HepG2 (cell line): Measurements from ENCODE around the gene CACNA1D. TPM values are rescaled to one million over a fixed set of nuclear protein-coding genes. Genes with fewer than 3 reads are reported as not detected.

Source experiments
- ATAC-seq: fragments of 200-7000 bp; cut with Tn5 transposase; 3 replicates; pipeline ENCODE4 v1.9.1; 2020; ENCODE audit warnings: mild to moderate bottlenecking, moderate library complexity
- BruUV-seq: library from RNA; stranded (reverse); fragments of 400-500 nt; replicated peaks from 2 replicates; lab custom pipeline; 2021; lab: Mats Ljungman, UMichigan
- CTCF ChIA-PET: fragments of 300-600 bp; formaldehyde crosslinking; extraction: SDS; loops from one replicate; lab custom pipeline; 2021; ENCODE audit warnings: low total read pairs, inconsistent platforms, low intra/inter-chr PET ratio; lab: Yijun Ruan, JAX
- POLR2A ChIA-PET: fragments of 350-600 bp; sonication (Branson Sonifier 250); formaldehyde crosslinking; loops from one replicate; lab custom pipeline; 2020; ENCODE audit warnings: antibody characterized with exemption, inconsistent platforms; lab: Yijun Ruan, JAX
- DNase-seq: peaks from one replicate; pipeline ENCODE4 v3.0.0-alpha.2; 2015; ENCODE audit warnings: low spot score
- FAIRE-seq: peaks from 3 replicates; lab custom pipeline; 2011; peaks lifted over from hg19 to GRCh38; lab: Jason Lieb, UNC
- H2AFZ ChIP-seq: one replicate; pipeline ENCODE4 v1.6.1; 2011; ENCODE audit warnings: low read length, inconsistent platforms
- H3K27ac ChIP-seq: fragments of 300-600 bp; 3 replicates; pipeline ENCODE4 v1.8.0; 2011; ENCODE audit warnings: mixed run types, mild to moderate bottlenecking, mixed read lengths, low read length, inconsistent platforms; ENCODE audit not compliant: insufficient read depth; ENCODE audit errors: extremely low read length
- H3K27me3 ChIP-seq, 2 experiments: fragments of 200-600 bp in 1 of 2; 2 replicates in 1 of 2; 3 replicates in 1 of 2; pipeline versions ENCODE4 v1.6.0 to v1.8.0; 2011; ENCODE audit warnings: low read length in 2 of 2, mild to moderate bottlenecking in 2 of 2, moderate library complexity in 2 of 2, inconsistent platforms in 1 of 2; ENCODE audit not compliant: insufficient read depth in 2 of 2, control insufficient read depth in 1 of 2
- H3K36me3 ChIP-seq, 2 experiments: fragments of 200-600 bp in 1 of 2; replicated peaks in 1 of 2; 2 replicates in 1 of 2; 3 replicates in 1 of 2; pipeline versions ENCODE4 v1.5.1 to v1.8.0; 2011; ENCODE audit warnings: low read length in 2 of 2, inconsistent platforms in 1 of 2; ENCODE audit not compliant: insufficient read depth in 2 of 2, control insufficient read depth in 1 of 2
- H3K4me1 ChIP-seq: 2 replicates; pipeline ENCODE4 v1.5.1; 2012; ENCODE audit warnings: low read length, inconsistent platforms; ENCODE audit not compliant: insufficient read depth
- H3K4me2 ChIP-seq: 2 replicates; pipeline ENCODE4 v1.6.0; 2011; ENCODE audit warnings: low read depth, low read length, inconsistent platforms
- H3K4me3 ChIP-seq, 3 experiments: fragments of 200-600 bp in 1 of 3; sonication (generic), shearing (Covaris generic) in 1 of 3; replicated peaks in 1 of 3; 2 replicates each; pipeline ENCODE4 v1.5.1; 2011 to 2016; ENCODE audit warnings: low read length in 3 of 3, inconsistent platforms in 2 of 3, low read depth in 2 of 3, mild to moderate bottlenecking in 2 of 3, control low read depth in 1 of 3, mixed read lengths in 1 of 3; ENCODE audit not compliant: insufficient read depth in 1 of 3
- H3K79me2 ChIP-seq: one replicate; pipeline ENCODE4 v1.6.1; 2011; ENCODE audit warnings: low read length, inconsistent platforms; ENCODE audit not compliant: insufficient read depth
- H3K9ac ChIP-seq: 2 replicates; pipeline ENCODE4 v1.6.0; 2011; ENCODE audit warnings: mild to moderate bottlenecking, low read depth, low read length, inconsistent platforms; ENCODE audit not compliant: insufficient read depth
- H3K9me3 ChIP-seq: 2 replicates; pipeline ENCODE4 v1.5.1; 2012; ENCODE audit warnings: mild to moderate bottlenecking, low read length
- H4K20me1 ChIP-seq: 2 replicates; pipeline ENCODE4 v1.6.0; 2011; ENCODE audit warnings: inconsistent platforms, mild to moderate bottlenecking, low read length, moderate library complexity; ENCODE audit not compliant: insufficient read depth
- IKZF1 ChIP-seq: fragments of 450-650 bp; IDR thresholded peaks from 2 replicates; pipeline ENCODE4 v1.7.1; 2016
- NFE2L1 ChIP-seq: sonication (generic); formaldehyde crosslinking; IDR thresholded peaks from 2 replicates; pipeline ENCODE4 v1.4.0; 2020; ENCODE audit warnings: missing genetic modification reagents, mild to moderate bottlenecking, borderline replicate concordance
- SATB2 ChIP-seq: sonication (generic); formaldehyde crosslinking; IDR thresholded peaks from 2 replicates; pipeline ENCODE4 v1.5.0; 2020; ENCODE audit warnings: missing genetic modification reagents
- TBL1XR1 ChIP-seq: fragments of 150-350 bp; IDR thresholded peaks from 2 replicates; pipeline ENCODE4 v1.6.1; 2014; ENCODE audit warnings: borderline replicate concordance, low read length; ENCODE audit not compliant: partially characterized antibody
- ZFX ChIP-seq: sonication (generic); formaldehyde crosslinking; IDR thresholded peaks from 2 replicates; pipeline ENCODE4 v1.4.0; 2020; ENCODE audit warnings: mild to moderate bottlenecking, low read depth, missing genetic modification reagents, moderate library complexity
- ZNF121 ChIP-seq: sonication (generic); formaldehyde crosslinking; IDR thresholded peaks from 2 replicates; pipeline ENCODE4 v1.5.0; 2020; ENCODE audit warnings: mild to moderate bottlenecking, missing genetic modification reagents
- ZNF75D ChIP-seq: sonication (generic); formaldehyde crosslinking; IDR thresholded peaks from 2 replicates; pipeline ENCODE4 v1.8.1; 2023; ENCODE audit warnings: missing genetic modification reagents, mild to moderate bottlenecking, borderline replicate concordance
- ZNF792 ChIP-seq: IDR thresholded peaks from 2 replicates; pipeline ENCODE4 v1.6.1; 2016
- ZNF878 ChIP-seq: sonication (generic); formaldehyde crosslinking; IDR thresholded peaks from 2 replicates; pipeline ENCODE4 v1.8.1; 2023; ENCODE audit warnings: mild to moderate bottlenecking, missing genetic modification reagents, moderate library complexity
- WGBS: methylation state at CpG from one replicate; pipeline ENCODE4 v1.1.6; 2017; ENCODE audit warnings: low lambda C conversion rate; 5-methylcytosine and 5-hydroxymethylcytosine counted together
- in situ Hi-C: cut with HindIII; loops from 2 replicates; pipeline ENCODE4 v1.10.0; 2017; ENCODE audit warnings: low pct_unique_long_range_greater_than_20kb; ENCODE audit not compliant: extremely low pct_ligation_motif_present
- intact Hi-C: fragments of 100-400 bp; cut with micrococcal nuclease; formaldehyde crosslinking; loops from one replicate; pipeline ENCODE4 v1.10.0; 2022; ENCODE audit not compliant: unreplicated experiment
- polyA plus RNA-seq, 8 experiments: library from polyadenylated mRNA; depleted of rRNA in 3 of 8; stranded (reverse) in 7 of 8; unstranded in 1 of 8; fragments of >200 nt; fragmentation: Illumina TruSeq in 4 of 8; extraction: Trizol in 4 of 8; gene quantifications; 2 replicates each; pipeline versions ENCODE4 v1.2.1 to v1.2.3, GENCODE V29; 2011 to 2016; ENCODE audit warnings: low read depth in 4 of 8, missing spikeins in 1 of 8, mixed read lengths in 1 of 8; ENCODE audit not compliant: insufficient read depth in 1 of 8
- total RNA-seq, 5 experiments: library from RNA; depleted of rRNA; stranded (reverse); fragments of >200 nt; fragmentation: Illumina TruSeq; extraction: Trizol; gene quantifications; 2 replicates each; pipeline ENCODE4 v1.2.3, GENCODE V29; 2016; ENCODE audit warnings: low read depth in 1 of 5
- TF ChIP-seq, protein P1 (sequence below), 2 experiments: fragments of 450-650 bp in 1 of 2; sonication (generic) in 1 of 2; formaldehyde crosslinking; IDR thresholded peaks; 2 replicates each; pipeline versions ENCODE4 v1.5.0 to v1.8.0; 2020 to 2022; ENCODE audit warnings: mild to moderate bottlenecking in 1 of 2, missing genetic modification reagents in 1 of 2

CACNA1D gene
- total and polyA plus RNA-seq, 2 of the 13 experiments (the other 11 are each of a cell fraction or from before 2014, with no cell fraction given) = 0.26 to 0.38 TPM

DNA sequence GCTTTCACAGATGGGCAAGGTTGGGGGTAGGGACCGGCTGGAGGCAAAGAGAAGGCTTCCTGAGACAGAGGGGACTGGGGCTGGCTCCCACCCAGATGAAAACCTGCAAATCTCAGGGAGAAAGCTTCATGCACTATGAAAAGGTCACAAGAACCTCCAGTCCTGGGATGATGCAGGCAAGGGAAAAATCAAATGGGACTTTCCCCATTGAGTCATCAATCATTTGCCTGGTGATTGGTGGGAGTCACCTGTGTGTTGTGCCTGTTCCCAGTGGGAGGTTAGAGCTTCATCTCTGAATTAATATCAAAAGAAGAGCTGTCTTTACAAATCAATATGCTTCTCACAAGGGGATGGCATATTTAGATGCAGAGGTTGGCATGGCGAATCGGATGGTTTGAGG lies 49.9 kb downstream of the CACNA1D start:
- ChIA-PET CTCF (no interaction called here), POLR2A (no interaction called here)
- no peak overlapping the region for H3K4me3 ChIP-seq
- ATAC-seq (no peak), FAIRE-seq (no peak), DNase-seq (no peak)
- 68% methylated on average over 3 of the region's 3 CpGs for WGBS
- H3K79me2 ChIP-seq = no peaks in the 10 kb centered on the region
- H3K9me3 ChIP-seq = no peaks in the 10 kb centered on the region
- no peak overlapping the region for H2AFZ ChIP-seq
- H4K20me1 ChIP-seq = no peaks in the 10 kb centered on the region
- H3K27me3 ChIP-seq = no peaks in the 10 kb centered on the region
- no peaks in the 10 kb centered on the region for H3K36me3 ChIP-seq
- H3K9ac ChIP-seq = no peak overlapping the region
- BruUV-seq = no TSS peak
- no peak for TF ChIP-seq ZNF75D (CRISPR knock-in tag)
- TF ChIP-seq NFE2L1 = no peak
- TF ChIP-seq ZFX (CRISPR knock-in tag) = no peak
- TF ChIP-seq, protein P1, sequence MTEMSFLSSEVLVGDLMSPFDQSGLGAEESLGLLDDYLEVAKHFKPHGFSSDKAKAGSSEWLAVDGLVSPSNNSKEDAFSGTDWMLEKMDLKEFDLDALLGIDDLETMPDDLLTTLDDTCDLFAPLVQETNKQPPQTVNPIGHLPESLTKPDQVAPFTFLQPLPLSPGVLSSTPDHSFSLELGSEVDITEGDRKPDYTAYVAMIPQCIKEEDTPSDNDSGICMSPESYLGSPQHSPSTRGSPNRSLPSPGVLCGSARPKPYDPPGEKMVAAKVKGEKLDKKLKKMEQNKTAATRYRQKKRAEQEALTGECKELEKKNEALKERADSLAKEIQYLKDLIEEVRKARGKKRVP (CRISPR knock-in tag; IDR thresholded peaks at IDR 0.05) = no peak
- TF ChIP-seq TBL1XR1 = no peak
- TF ChIP-seq IKZF1 = no peak
- TF ChIP-seq ZNF878 (CRISPR knock-in tag) = no peak
- no peak for TF ChIP-seq ZNF121 (CRISPR knock-in tag)
- TF ChIP-seq SATB2 (CRISPR knock-in tag) = no peak
- no peak for TF ChIP-seq ZNF792 (CRISPR knock-in tag)
- H3K27ac ChIP-seq = no peak overlapping the region
- no peaks in the 10 kb centered on the region for H3K4me1 ChIP-seq
- no peak overlapping the region for H3K4me2 ChIP-seq
- intact Hi-C loops (no loop called here), in situ Hi-C loops (no loop called here)
